K562 (cell line): ENCODE measurements around the gene PPP2R2D.

ENCODE experiments used
- ATF1 ChIP-seq, 2 experiments: fragments of 450-650 bp in 1 of 2; IDR thresholded peaks; 2 replicates each; pipeline ENCODE4 v1.6.1; 2016; ENCODE audit warnings: missing compliant biosample characterization in 1 of 2, missing genetic modification characterization in 1 of 2
- CTCF ChIP-seq, 3 experiments: IDR thresholded peaks in 2 of 3; conservative IDR thresholded peaks in 1 of 3; 2 replicates each; pipeline ENCODE4 v1.5.1; 2011 to 2012; ENCODE audit warnings: low read length in 3 of 3, mild to moderate bottlenecking in 3 of 3, control low read depth in 2 of 3, improper control_type of control experiment in 1 of 3, inconsistent platforms in 1 of 3, low read depth in 1 of 3, mixed read lengths in 1 of 3, moderate library complexity in 1 of 3; ENCODE audit not compliant: insufficient read depth in 2 of 3
- E2F8 ChIP-seq: fragments of 450-650 bp; IDR thresholded peaks from 2 replicates; pipeline ENCODE4 v1.7.1; 2018; ENCODE audit warnings: mild to moderate bottlenecking, low read depth; ENCODE audit not compliant: partially characterized antibody
- JUN ChIP-seq, 2 experiments: sonication (generic) in 1 of 2; formaldehyde crosslinking in 1 of 2; IDR thresholded peaks; 2 replicates each; pipeline versions ENCODE4 v1.6.1 to v1.8.0; 2012 to 2022; ENCODE audit warnings: borderline replicate concordance in 2 of 2, mild to moderate bottlenecking in 2 of 2, improper control_type of control experiment in 1 of 2, low read depth in 1 of 2, low read length in 1 of 2, missing genetic modification reagents in 1 of 2
- JUNB ChIP-seq: fragments of 450-650 bp; formaldehyde crosslinking; conservative IDR thresholded peaks from 2 replicates; pipeline ENCODE4 v1.4.0; 2020; ENCODE audit warnings: mild to moderate bottlenecking
- NFRKB ChIP-seq: fragments of 450-650 bp; IDR thresholded peaks from 2 replicates; pipeline ENCODE4 v1.6.1; 2016; ENCODE audit warnings: low read depth
- NFXL1 ChIP-seq: fragments of 450-650 bp; formaldehyde crosslinking; IDR thresholded peaks from 2 replicates; pipeline ENCODE4 v1.4.0; 2021; ENCODE audit warnings: mild to moderate bottlenecking
- PRDM10 ChIP-seq: fragments of 450-650 bp; IDR thresholded peaks from 2 replicates; pipeline ENCODE4 v1.6.1; 2018; ENCODE audit not compliant: partially characterized antibody
- SMC3 ChIP-seq: conservative IDR thresholded peaks from 2 replicates; pipeline ENCODE4 v1.6.1; 2011; ENCODE audit warnings: low read depth, low read length, improper control_type of control experiment; ENCODE audit not compliant: insufficient read depth
- THRA ChIP-seq: fragments of 450-650 bp; IDR thresholded peaks from 2 replicates; pipeline ENCODE4 v1.6.1; 2017; ENCODE audit warnings: mild to moderate bottlenecking, moderate library complexity
- ZNF274 ChIP-seq: IDR thresholded peaks from 2 replicates; pipeline ENCODE4 v1.6.1; 2011; ENCODE audit warnings: low read depth, mild to moderate bottlenecking, low read length, moderate library complexity, borderline replicate concordance
- ZNF3 ChIP-seq: fragments of 250-450 bp; sonication (Bioruptor Pico); IDR thresholded peaks from 2 replicates; pipeline ENCODE4 v1.5.0; 2021; ENCODE audit warnings: mild to moderate bottlenecking, moderate library complexity
- TF ChIP-seq, protein P1 (sequence below): sonication (generic); formaldehyde crosslinking; IDR thresholded peaks from 2 replicates; pipeline ENCODE4 v1.8.0; 2023; ENCODE audit warnings: mild to moderate bottlenecking, missing genetic modification reagents

DNA sequence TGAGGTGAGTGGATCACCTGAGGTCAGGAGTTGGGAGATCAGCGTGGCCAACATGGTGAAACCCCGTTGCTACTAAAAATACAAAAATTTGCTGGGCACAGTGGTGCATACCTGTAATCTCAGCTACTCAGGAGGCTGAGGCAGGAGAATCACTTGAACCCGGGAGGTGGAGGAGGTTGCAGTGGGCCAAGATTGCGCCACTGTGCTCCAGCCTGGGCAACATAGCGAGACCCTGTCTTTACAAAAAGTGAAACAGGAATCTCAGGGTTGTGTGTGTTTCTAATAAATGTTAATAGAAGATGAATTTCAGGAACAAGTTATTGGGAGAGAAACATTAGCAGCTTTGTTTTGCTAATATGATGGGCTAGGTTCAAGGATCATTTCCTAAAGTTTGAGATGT is 19.9 kb downstream of the PPP2R2D start:
- TF ChIP-seq CTCF (IDR thresholded peaks at IDR 0.05 in 2 of 3, conservative IDR thresholded peaks at IDR 0.05 in 1 of 3; ENCODE audit: insufficient read depth in 2 of 3, low read depth in 1 of 3, low read length in 3 of 3) (no peak), E2F8 (no peak), PRDM10 (no peak), JUNB (no peak), NFXL1 (CRISPR knock-in tag) (no peak), ATF1 (CRISPR knock-in tag; IDR thresholded peaks at IDR 0.05) (no peak), ATF1 (tag; IDR thresholded peaks at IDR 0.05) (no peak), JUN (IDR thresholded peaks at IDR 0.05; ENCODE audit: borderline replicate concordance, low read depth, low read length) (no peak), JUN (CRISPR knock-in tag; IDR thresholded peaks at IDR 0.05; ENCODE audit: borderline replicate concordance) (no peak), THRA (no peak), SMC3 (no peak), ZNF3 (CRISPR knock-in tag) (no peak), ZNF274 (no peak), NFRKB (no peak)
- TF ChIP-seq, protein P1, sequence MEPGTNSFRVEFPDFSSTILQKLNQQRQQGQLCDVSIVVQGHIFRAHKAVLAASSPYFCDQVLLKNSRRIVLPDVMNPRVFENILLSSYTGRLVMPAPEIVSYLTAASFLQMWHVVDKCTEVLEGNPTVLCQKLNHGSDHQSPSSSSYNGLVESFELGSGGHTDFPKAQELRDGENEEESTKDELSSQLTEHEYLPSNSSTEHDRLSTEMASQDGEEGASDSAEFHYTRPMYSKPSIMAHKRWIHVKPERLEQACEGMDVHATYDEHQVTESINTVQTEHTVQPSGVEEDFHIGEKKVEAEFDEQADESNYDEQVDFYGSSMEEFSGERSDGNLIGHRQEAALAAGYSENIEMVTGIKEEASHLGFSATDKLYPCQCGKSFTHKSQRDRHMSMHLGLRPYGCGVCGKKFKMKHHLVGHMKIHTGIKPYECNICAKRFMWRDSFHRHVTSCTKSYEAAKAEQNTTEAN (CRISPR knock-in tag), result no peak
